WTC11 (cell line): Measurements from ENCODE around the gene HCAR2. TPM values are rescaled to one million over a fixed set of nuclear protein-coding genes. Genes with fewer than 3 reads are reported as not detected.

ENCODE experiments used
- ATAC-seq: fragments of 200-7000 bp; cut with Tn5 transposase; 2 replicates; pipeline ENCODE4 v1.10.0; 2021; ENCODE audit warnings: mild to moderate bottlenecking, moderate library complexity
- CTCF ChIA-PET: fragments of 300-600 bp; sonication (Branson Sonifier 250); formaldehyde crosslinking; loops from one replicate; lab custom pipeline; 2021; ENCODE audit warnings: antibody characterized with exemption; lab: Charles Lee
- POLR2A ChIA-PET: fragments of 350-600 bp; sonication (Branson Sonifier 250); formaldehyde crosslinking; loops from one replicate; lab custom pipeline; 2021; ENCODE audit warnings: antibody characterized with exemption; lab: Charles Lee
- DNase-seq: peaks from one replicate; pipeline ENCODE4 v3.0.0; 2021; ENCODE audit warnings: low spot score
- H3K27ac Mint-ChIP-seq: 2 replicates; pipeline ENCODE4 v1.8.0; 2021; ENCODE audit warnings: mixed read lengths
- H3K27me3 Mint-ChIP-seq: 2 replicates; pipeline ENCODE4 v1.8.0; 2021; ENCODE audit warnings: low read depth, mild to moderate bottlenecking, moderate library complexity, mixed read lengths
- H3K36me3 Mint-ChIP-seq: 2 replicates; pipeline ENCODE4 v1.8.0; 2021; ENCODE audit warnings: mixed read lengths
- H3K4me1 Mint-ChIP-seq: 2 replicates; pipeline ENCODE4 v1.8.0; 2022; ENCODE audit warnings: mixed read lengths
- H3K4me3 Mint-ChIP-seq: 2 replicates; pipeline ENCODE4 v1.8.0; 2021; ENCODE audit warnings: mild to moderate bottlenecking, moderate library complexity, mixed read lengths
- H3K9me3 Mint-ChIP-seq: 2 replicates; pipeline ENCODE4 v1.8.0; 2021; ENCODE audit warnings: mixed read lengths
- AR ChIP-seq: fragments of 250-450 bp; sonication (Bioruptor Pico); IDR thresholded peaks from 2 replicates; pipeline ENCODE4 v1.9.0; 2021; ENCODE audit warnings: mild to moderate bottlenecking
- EMX1 ChIP-seq: fragments of 250-450 bp; sonication (Bioruptor Pico); IDR thresholded peaks from 2 replicates; pipeline ENCODE4 v1.8.0; 2021; ENCODE audit warnings: mild to moderate bottlenecking
- FOXJ3 ChIP-seq: sonication (generic); formaldehyde crosslinking; IDR thresholded peaks from 2 replicates; pipeline ENCODE4 v1.9.0; 2021; ENCODE audit warnings: missing genetic modification reagents, mild to moderate bottlenecking, borderline replicate concordance
- GTF2I ChIP-seq: fragments of 250-450 bp; sonication (Bioruptor Pico); conservative IDR thresholded peaks from 2 replicates; pipeline ENCODE4 v1.4.0; 2021; ENCODE audit warnings: mild to moderate bottlenecking
- JAZF1 ChIP-seq: fragments of 250-450 bp; sonication (Bioruptor Pico); IDR thresholded peaks from 2 replicates; pipeline ENCODE4 v1.9.0; 2021; ENCODE audit warnings: moderate library complexity, mild to moderate bottlenecking, inconsistent platforms
- NFYB ChIP-seq: sonication (generic); formaldehyde crosslinking; conservative IDR thresholded peaks from 2 replicates; pipeline ENCODE4 v1.8.0; 2022; ENCODE audit warnings: low read depth, missing genetic modification reagents
- NR2C2 ChIP-seq: sonication (generic); formaldehyde crosslinking; IDR thresholded peaks from 2 replicates; pipeline ENCODE4 v1.8.0; 2022; ENCODE audit warnings: mild to moderate bottlenecking, missing genetic modification reagents
- PRRX2 ChIP-seq: fragments of 250-450 bp; sonication (Bioruptor Pico); IDR thresholded peaks from 2 replicates; pipeline ENCODE4 v1.8.0; 2021; ENCODE audit warnings: mild to moderate bottlenecking
- SP1 ChIP-seq: sonication (generic); formaldehyde crosslinking; conservative IDR thresholded peaks from 2 replicates; pipeline ENCODE4 v1.8.1; 2022; ENCODE audit warnings: missing genetic modification reagents
- ZNF121 ChIP-seq: sonication (generic); formaldehyde crosslinking; IDR thresholded peaks from 2 replicates; pipeline ENCODE4 v1.8.0; 2023; ENCODE audit warnings: missing genetic modification reagents
- ZNF423 ChIP-seq: fragments of 250-450 bp; sonication (Bioruptor Pico); IDR thresholded peaks from 2 replicates; pipeline ENCODE4 v2.1.2; 2022; ENCODE audit warnings: mild to moderate bottlenecking, moderate library complexity
- total RNA-seq: library from RNA; stranded (reverse); gene quantifications from 3 replicates; pipeline ENCODE4 v1.2.3, GENCODE V29; 2021
- TF ChIP-seq, protein P1 (sequence below): fragments of 250-450 bp; sonication (Bioruptor Pico); IDR thresholded peaks from 2 replicates; pipeline ENCODE4 v1.9.0; 2021; ENCODE audit warnings: mild to moderate bottlenecking, borderline replicate concordance
- TF ChIP-seq, protein P2 (sequence below): sonication (generic); formaldehyde crosslinking; IDR thresholded peaks from 2 replicates; pipeline ENCODE4 v1.8.0; 2023; ENCODE audit warnings: missing genetic modification reagents, mild to moderate bottlenecking, borderline replicate concordance
- TF ChIP-seq, protein P3 (sequence below): sonication (generic); formaldehyde crosslinking; IDR thresholded peaks from 2 replicates; pipeline ENCODE4 v1.8.1; 2023; ENCODE audit warnings: mild to moderate bottlenecking, moderate library complexity, missing genetic modification reagents

Gene HCAR2
- total RNA-seq, 1 experiment from 2014 or later: not detected

DNA sequence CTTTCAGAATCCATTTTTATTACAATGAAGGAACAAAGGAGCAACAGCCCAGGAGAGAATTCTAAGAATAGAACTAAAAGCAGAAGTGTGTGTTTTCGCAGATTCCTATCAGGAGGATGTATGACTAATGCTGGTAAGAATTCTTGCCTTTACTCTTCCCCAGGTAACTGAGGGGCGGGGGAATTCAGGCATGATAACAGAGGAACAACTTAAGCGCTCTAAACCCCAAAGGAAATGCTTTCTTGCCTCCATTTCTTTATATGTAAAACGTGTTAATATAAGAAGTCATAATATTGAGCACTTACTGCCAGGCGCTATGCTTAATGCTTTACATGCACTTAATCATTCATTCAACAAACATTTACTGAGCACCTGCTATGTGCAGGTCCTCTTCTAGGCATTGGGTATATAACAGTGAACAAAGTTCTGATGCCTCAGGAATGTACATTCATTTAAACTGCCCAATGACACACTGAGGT, 23.0 kb upstream of the HCAR2 start (continued):
- TF ChIP-seq, protein P1, sequence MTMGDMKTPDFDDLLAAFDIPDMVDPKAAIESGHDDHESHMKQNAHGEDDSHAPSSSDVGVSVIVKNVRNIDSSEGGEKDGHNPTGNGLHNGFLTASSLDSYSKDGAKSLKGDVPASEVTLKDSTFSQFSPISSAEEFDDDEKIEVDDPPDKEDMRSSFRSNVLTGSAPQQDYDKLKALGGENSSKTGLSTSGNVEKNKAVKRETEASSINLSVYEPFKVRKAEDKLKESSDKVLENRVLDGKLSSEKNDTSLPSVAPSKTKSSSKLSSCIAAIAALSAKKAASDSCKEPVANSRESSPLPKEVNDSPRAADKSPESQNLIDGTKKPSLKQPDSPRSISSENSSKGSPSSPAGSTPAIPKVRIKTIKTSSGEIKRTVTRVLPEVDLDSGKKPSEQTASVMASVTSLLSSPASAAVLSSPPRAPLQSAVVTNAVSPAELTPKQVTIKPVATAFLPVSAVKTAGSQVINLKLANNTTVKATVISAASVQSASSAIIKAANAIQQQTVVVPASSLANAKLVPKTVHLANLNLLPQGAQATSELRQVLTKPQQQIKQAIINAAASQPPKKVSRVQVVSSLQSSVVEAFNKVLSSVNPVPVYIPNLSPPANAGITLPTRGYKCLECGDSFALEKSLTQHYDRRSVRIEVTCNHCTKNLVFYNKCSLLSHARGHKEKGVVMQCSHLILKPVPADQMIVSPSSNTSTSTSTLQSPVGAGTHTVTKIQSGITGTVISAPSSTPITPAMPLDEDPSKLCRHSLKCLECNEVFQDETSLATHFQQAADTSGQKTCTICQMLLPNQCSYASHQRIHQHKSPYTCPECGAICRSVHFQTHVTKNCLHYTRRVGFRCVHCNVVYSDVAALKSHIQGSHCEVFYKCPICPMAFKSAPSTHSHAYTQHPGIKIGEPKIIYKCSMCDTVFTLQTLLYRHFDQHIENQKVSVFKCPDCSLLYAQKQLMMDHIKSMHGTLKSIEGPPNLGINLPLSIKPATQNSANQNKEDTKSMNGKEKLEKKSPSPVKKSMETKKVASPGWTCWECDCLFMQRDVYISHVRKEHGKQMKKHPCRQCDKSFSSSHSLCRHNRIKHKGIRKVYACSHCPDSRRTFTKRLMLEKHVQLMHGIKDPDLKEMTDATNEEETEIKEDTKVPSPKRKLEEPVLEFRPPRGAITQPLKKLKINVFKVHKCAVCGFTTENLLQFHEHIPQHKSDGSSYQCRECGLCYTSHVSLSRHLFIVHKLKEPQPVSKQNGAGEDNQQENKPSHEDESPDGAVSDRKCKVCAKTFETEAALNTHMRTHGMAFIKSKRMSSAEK: no peak

DNA sequence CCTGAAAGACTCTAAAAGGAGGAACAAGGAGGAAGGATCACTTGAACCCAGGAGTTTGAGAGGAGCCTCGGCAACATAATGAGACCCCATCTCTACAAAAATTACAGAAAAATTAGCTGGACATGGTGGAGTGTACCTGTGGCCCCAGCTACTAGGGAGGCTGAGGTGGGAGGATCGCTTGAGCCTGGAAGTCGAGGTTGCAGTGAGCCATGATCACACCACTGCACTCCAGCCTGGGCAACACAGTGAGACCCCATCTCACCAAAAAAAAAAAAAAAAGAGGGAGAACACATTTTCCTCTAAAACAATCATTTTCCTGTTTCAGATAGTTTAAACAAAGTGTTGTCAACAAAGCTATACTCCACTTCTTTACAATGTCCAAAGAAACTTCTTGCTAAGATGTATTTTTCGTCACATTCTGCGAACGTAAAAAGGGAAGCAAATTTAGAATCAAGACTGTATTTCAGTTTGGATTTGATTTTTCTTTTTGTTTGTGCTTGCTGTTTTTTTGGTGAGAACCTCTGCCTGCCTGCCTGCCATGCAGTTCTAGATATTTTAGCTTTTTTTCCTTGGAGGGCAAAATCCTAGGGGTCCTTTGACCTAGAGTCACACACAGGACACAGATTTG, 22.4 kb upstream of the HCAR2 start:
- ATAC-seq (no peak), DNase-seq (no peak)
- ChIA-PET CTCF (no interaction called here), POLR2A (no interaction called here)
- H3K36me3 Mint-ChIP-seq: no peaks in the 10 kb centered on the region
- H3K4me1 Mint-ChIP-seq: peaks cover 17% of the 10 kb centered on the region
- H3K27me3 Mint-ChIP-seq: no peaks in the 10 kb centered on the region
- peak; percentile 74 for TF ChIP-seq ZNF121 (CRISPR knock-in tag)
- TF ChIP-seq AR (CRISPR knock-in tag): no peak
- TF ChIP-seq JAZF1: no peak
- TF ChIP-seq, protein P2, sequence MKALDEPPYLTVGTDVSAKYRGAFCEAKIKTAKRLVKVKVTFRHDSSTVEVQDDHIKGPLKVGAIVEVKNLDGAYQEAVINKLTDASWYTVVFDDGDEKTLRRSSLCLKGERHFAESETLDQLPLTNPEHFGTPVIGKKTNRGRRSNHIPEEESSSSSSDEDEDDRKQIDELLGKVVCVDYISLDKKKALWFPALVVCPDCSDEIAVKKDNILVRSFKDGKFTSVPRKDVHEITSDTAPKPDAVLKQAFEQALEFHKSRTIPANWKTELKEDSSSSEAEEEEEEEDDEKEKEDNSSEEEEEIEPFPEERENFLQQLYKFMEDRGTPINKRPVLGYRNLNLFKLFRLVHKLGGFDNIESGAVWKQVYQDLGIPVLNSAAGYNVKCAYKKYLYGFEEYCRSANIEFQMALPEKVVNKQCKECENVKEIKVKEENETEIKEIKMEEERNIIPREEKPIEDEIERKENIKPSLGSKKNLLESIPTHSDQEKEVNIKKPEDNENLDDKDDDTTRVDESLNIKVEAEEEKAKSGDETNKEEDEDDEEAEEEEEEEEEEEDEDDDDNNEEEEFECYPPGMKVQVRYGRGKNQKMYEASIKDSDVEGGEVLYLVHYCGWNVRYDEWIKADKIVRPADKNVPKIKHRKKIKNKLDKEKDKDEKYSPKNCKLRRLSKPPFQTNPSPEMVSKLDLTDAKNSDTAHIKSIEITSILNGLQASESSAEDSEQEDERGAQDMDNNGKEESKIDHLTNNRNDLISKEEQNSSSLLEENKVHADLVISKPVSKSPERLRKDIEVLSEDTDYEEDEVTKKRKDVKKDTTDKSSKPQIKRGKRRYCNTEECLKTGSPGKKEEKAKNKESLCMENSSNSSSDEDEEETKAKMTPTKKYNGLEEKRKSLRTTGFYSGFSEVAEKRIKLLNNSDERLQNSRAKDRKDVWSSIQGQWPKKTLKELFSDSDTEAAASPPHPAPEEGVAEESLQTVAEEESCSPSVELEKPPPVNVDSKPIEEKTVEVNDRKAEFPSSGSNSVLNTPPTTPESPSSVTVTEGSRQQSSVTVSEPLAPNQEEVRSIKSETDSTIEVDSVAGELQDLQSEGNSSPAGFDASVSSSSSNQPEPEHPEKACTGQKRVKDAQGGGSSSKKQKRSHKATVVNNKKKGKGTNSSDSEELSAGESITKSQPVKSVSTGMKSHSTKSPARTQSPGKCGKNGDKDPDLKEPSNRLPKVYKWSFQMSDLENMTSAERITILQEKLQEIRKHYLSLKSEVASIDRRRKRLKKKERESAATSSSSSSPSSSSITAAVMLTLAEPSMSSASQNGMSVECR (CRISPR knock-in tag): no peak
- no peaks in the 10 kb centered on the region for H3K9me3 Mint-ChIP-seq
- no peak overlapping the region for H3K4me3 Mint-ChIP-seq
- H3K27ac Mint-ChIP-seq: peak overlapping the region; percentile 74; the same call in 1 of the 2 replicates

- Mint-ChIP-seq H3K4me3 (no peak overlapping the region), H3K9me3 (no peaks in the 10 kb centered on the region), H3K27me3 (no peaks in the 10 kb centered on the region), H3K27ac (no peak overlapping the region; the same call in 1 of the 2 replicates), H3K4me1 (peaks cover 11% of the 10 kb centered on the region), H3K36me3 (no peaks in the 10 kb centered on the region)
- no peak for ATAC-seq
- ChIA-PET CTCF (interaction anchor here (1.1 kb wide), 1 partner anchor 704 kb away, joined by 3 read pairs; no protein-coding TSS in a partner anchor), POLR2A (no interaction called here)
- no peak for DNase-seq
- TF ChIP-seq NR2C2 (CRISPR knock-in tag) (no peak), NFYB (CRISPR knock-in tag) (no peak), FOXJ3 (CRISPR knock-in tag) (no peak), ZNF423 (CRISPR knock-in tag) (no peak), SP1 (no peak), EMX1 (CRISPR knock-in tag) (no peak), GTF2I (no peak), PRRX2 (no peak)
- TF ChIP-seq, protein P3, sequence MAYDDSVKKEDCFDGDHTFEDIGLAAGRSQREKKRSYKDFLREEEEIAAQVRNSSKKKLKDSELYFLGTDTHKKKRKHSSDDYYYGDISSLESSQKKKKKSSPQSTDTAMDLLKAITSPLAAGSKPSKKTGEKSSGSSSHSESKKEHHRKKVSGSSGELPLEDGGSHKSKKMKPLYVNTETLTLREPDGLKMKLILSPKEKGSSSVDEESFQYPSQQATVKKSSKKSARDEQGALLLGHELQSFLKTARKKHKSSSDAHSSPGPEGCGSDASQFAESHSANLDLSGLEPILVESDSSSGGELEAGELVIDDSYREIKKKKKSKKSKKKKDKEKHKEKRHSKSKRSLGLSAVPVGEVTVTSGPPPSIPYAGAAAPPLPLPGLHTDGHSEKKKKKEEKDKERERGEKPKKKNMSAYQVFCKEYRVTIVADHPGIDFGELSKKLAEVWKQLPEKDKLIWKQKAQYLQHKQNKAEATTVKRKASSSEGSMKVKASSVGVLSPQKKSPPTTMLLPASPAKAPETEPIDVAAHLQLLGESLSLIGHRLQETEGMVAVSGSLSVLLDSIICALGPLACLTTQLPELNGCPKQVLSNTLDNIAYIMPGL: no peak
- TF ChIP-seq, protein P2 (CRISPR knock-in tag): no peak
These were observed 21.6 kb upstream of the HCAR2 start for GRCh38 chr12:122724641-122725243.
